CD14-positive monocyte (primary cell): Measurements from ENCODE around the gene RALGDS. TPM values are rescaled to one million over a fixed set of nuclear protein-coding genes. Genes with fewer than 3 reads are reported as not detected.

ENCODE experiments used
- DNase-seq, 3 donors: peaks; one replicate each; pipeline ENCODE4 v3.0.0-alpha.2; 2011 to 2022
- H2AFZ ChIP-seq: 2 replicates; pipeline ENCODE4 v1.6.0; 2012; ENCODE audit warnings: mild to moderate bottlenecking, low read depth, low read length, inconsistent platforms; ENCODE audit not compliant: insufficient read depth, poor library complexity, severe bottlenecking
- H3K27ac ChIP-seq, 2 donors: 1 replicate in 1 of 2; 2 replicates in 1 of 2; pipeline ENCODE4 v1.5.1; 2012 to 2013; ENCODE audit warnings: low read length in 2 of 2, control low read depth in 1 of 2, inconsistent platforms in 1 of 2, low read depth in 1 of 2, mild to moderate bottlenecking in 1 of 2
- H3K27me3 ChIP-seq, 2 donors: one replicate each; pipeline versions ENCODE4 v1.6.0 to v1.6.1; 2011 to 2013; ENCODE audit warnings: low read length in 2 of 2; ENCODE audit not compliant: control insufficient read depth in 2 of 2, insufficient read depth in 2 of 2
- H3K36me3 ChIP-seq, 2 donors: replicated peaks in 1 of 2; 1 replicate in 1 of 2; 2 replicates in 1 of 2; pipeline versions ENCODE4 v1.5.1 to v1.6.1; 2012 to 2013; ENCODE audit warnings: low read length in 2 of 2, control low read depth in 1 of 2, inconsistent platforms in 1 of 2, mild to moderate bottlenecking in 1 of 2; ENCODE audit not compliant: insufficient read depth in 2 of 2, control insufficient read depth in 1 of 2
- H3K4me1 ChIP-seq, 2 donors: 1 replicate in 1 of 2; 2 replicates in 1 of 2; pipeline versions ENCODE4 v1.5.1 to v1.6.1; 2012 to 2013; ENCODE audit warnings: low read length in 2 of 2, control low read depth in 1 of 2, inconsistent platforms in 1 of 2, mild to moderate bottlenecking in 1 of 2, moderate library complexity in 1 of 2; ENCODE audit not compliant: insufficient read depth in 2 of 2, control insufficient read depth in 1 of 2
- H3K4me2 ChIP-seq: replicated peaks from 2 replicates; pipeline ENCODE3; 2012; ENCODE audit warnings: low read length, moderate library complexity, mild to moderate bottlenecking; ENCODE audit not compliant: poor library complexity, severe bottlenecking; ENCODE audit errors: extremely low read depth
- H3K4me3 ChIP-seq, 3 experiments: fragments of 200-600 bp in 1 of 3; sonication (generic) in 1 of 3; replicated peaks in 1 of 3; 1 replicate in 2 of 3; 2 replicates in 1 of 3; pipeline ENCODE4 v1.5.1; 2011 to 2013; ENCODE audit warnings: low read length in 3 of 3, mild to moderate bottlenecking in 3 of 3, control low read depth in 2 of 3, low read depth in 2 of 3, inconsistent platforms in 1 of 3, moderate library complexity in 1 of 3
- H3K79me2 ChIP-seq: 2 replicates; pipeline ENCODE4 v1.6.0; 2012; ENCODE audit warnings: mild to moderate bottlenecking, control low read depth, inconsistent platforms, low read length, moderate library complexity; ENCODE audit not compliant: insufficient read depth
- H3K9ac ChIP-seq: 2 replicates; pipeline ENCODE4 v1.6.0; 2017; ENCODE audit warnings: low read length, mild to moderate bottlenecking; ENCODE audit not compliant: insufficient read depth, poor library complexity, severe bottlenecking
- H3K9me3 ChIP-seq, 2 donors: replicated peaks in 1 of 2; 1 replicate in 1 of 2; 2 replicates in 1 of 2; pipeline versions ENCODE4 v1.5.1 to v1.6.1; 2012 to 2013; ENCODE audit warnings: low read length in 2 of 2, control low read depth in 1 of 2; ENCODE audit not compliant: control insufficient read depth in 1 of 2, insufficient read depth in 1 of 2
- H4K20me1 ChIP-seq: 2 replicates; pipeline ENCODE4 v1.6.0; 2012; ENCODE audit warnings: mild to moderate bottlenecking, low read length, control low read depth, moderate library complexity; ENCODE audit not compliant: insufficient read depth
- H3K27ac Mint-ChIP-seq, 7 donors: one replicate each; pipeline ENCODE4 v1.8.0; 2020; ENCODE audit warnings: mild to moderate bottlenecking in 7 of 7, mixed read lengths in 7 of 7, moderate library complexity in 6 of 7, inconsistent platforms in 2 of 7
- H3K27me3 Mint-ChIP-seq, 3 donors: one replicate each; pipeline ENCODE4 v1.8.0; 2021 to 2022; ENCODE audit warnings: low read depth in 3 of 3, mild to moderate bottlenecking in 3 of 3, mixed read lengths in 3 of 3, moderate library complexity in 3 of 3, inconsistent platforms in 1 of 3
- H3K36me3 Mint-ChIP-seq, 2 donors: one replicate each; pipeline ENCODE4 v1.8.0; 2020; ENCODE audit warnings: mixed read lengths in 2 of 2, inconsistent platforms in 1 of 2, mild to moderate bottlenecking in 1 of 2
- H3K4me1 Mint-ChIP-seq: one replicate; pipeline ENCODE4 v1.8.0; 2020; ENCODE audit warnings: mild to moderate bottlenecking, mixed read lengths
- H3K4me3 Mint-ChIP-seq, 2 donors: one replicate each; pipeline ENCODE4 v1.8.0; 2020; ENCODE audit warnings: mild to moderate bottlenecking in 2 of 2, mixed read lengths in 2 of 2, moderate library complexity in 1 of 2
- H3K9me3 Mint-ChIP-seq, 7 donors: one replicate each; pipeline ENCODE4 v1.8.0; 2020 to 2022; ENCODE audit warnings: mixed read lengths in 7 of 7, mild to moderate bottlenecking in 6 of 7, moderate library complexity in 6 of 7, inconsistent platforms in 2 of 7
- WGBS: methylation state at CpG from one replicate; pipeline ENCODE4 v1.1.5; 2013; ENCODE audit warnings: missing lambda C conversion rate; ENCODE audit not compliant: insufficient coverage; 5-methylcytosine and 5-hydroxymethylcytosine counted together
- intact Hi-C, 2 donors: fragments of 100-400 bp; cut with micrococcal nuclease; formaldehyde crosslinking; loops; one replicate each; pipeline versions ENCODE4 v1.15.0 to v1.15.1; 2023
- polyA plus RNA-seq, 3 donors: library from polyadenylated mRNA; depleted of rRNA in 1 of 3; unstranded in 2 of 3; stranded (reverse) in 1 of 3; fragments of 300-500 nt in 2 of 3; fragments of >200 nt in 1 of 3; fragmentation: Illumina TruSeq in 2 of 3; gene quantifications; 1 replicate in 2 of 3; 2 replicates in 1 of 3; pipeline ENCODE4 v1.2.3, GENCODE V29; 2012 to 2021
- TF ChIP-seq, protein P1 (sequence below): fragments of 200-600 bp; IDR thresholded peaks from one replicate; pipeline ENCODE4 v1.8.0; 2022; ENCODE audit warnings: antibody characterized with exemption, mild to moderate bottlenecking

RALGDS gene
- polyA plus RNA-seq, 3 donors = 3.5 to 63.8 (median 4.2) TPM

DNA sequence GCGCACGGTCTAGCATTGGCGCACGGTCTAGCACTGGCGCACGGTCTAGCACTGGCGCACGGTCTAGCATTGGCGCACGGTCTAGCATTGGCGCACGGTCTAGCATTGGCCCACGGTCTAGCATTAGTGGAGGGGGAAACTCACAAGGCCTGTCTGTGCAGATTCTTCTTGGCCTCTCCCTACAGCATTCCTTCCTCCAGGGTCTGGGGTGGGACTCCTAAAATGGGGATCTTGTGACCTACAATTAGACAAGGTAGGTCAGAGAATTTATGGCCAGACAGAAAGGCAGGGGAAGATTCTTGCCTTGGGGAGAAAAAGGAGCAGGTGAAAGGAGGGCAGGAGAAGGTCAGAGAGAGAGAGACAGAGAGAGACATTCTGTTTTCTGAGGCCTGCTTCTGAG lies 48.1 kb upstream of the RALGDS start:
- no peak for DNase-seq
- peaks cover 0 to 6% of the 10 kb centered on the region in 2 donors for H3K27me3 ChIP-seq
- H3K36me3 Mint-ChIP-seq = no peaks in the 10 kb centered on the region
- TF ChIP-seq, protein P1, sequence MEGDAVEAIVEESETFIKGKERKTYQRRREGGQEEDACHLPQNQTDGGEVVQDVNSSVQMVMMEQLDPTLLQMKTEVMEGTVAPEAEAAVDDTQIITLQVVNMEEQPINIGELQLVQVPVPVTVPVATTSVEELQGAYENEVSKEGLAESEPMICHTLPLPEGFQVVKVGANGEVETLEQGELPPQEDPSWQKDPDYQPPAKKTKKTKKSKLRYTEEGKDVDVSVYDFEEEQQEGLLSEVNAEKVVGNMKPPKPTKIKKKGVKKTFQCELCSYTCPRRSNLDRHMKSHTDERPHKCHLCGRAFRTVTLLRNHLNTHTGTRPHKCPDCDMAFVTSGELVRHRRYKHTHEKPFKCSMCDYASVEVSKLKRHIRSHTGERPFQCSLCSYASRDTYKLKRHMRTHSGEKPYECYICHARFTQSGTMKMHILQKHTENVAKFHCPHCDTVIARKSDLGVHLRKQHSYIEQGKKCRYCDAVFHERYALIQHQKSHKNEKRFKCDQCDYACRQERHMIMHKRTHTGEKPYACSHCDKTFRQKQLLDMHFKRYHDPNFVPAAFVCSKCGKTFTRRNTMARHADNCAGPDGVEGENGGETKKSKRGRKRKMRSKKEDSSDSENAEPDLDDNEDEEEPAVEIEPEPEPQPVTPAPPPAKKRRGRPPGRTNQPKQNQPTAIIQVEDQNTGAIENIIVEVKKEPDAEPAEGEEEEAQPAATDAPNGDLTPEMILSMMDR = no peak
- H3K9me3 Mint-ChIP-seq = peaks cover 0 to 6% (median 0%) of the 10 kb centered on the region in 7 donors
- H3K36me3 ChIP-seq = no peaks in the 10 kb centered on the region
- no peak overlapping the region for H3K9ac ChIP-seq
- no peak overlapping the region for H3K4me2 ChIP-seq
- H2AFZ ChIP-seq = no peak overlapping the region
- peaks cover 3 to 4% of the 10 kb centered on the region in 2 donors for H3K4me1 ChIP-seq
- H4K20me1 ChIP-seq = no peaks in the 10 kb centered on the region
- WGBS = 98% methylated on average over 7 of the region's 13 CpGs
- no peak overlapping the region for H3K4me3 Mint-ChIP-seq
- no peak overlapping the region for H3K4me3 ChIP-seq
- no peak overlapping the region for H3K27ac ChIP-seq
- no peak overlapping the region for H3K27ac Mint-ChIP-seq
- no peaks in the 10 kb centered on the region for H3K9me3 ChIP-seq
- H3K27me3 Mint-ChIP-seq = peaks cover 4 to 24% (median 15%) of the 10 kb centered on the region in 3 donors
- peaks cover 3% of the 10 kb centered on the region for H3K4me1 Mint-ChIP-seq
- intact Hi-C loops = no loop called here
- no peaks in the 10 kb centered on the region for H3K79me2 ChIP-seq

DNA sequence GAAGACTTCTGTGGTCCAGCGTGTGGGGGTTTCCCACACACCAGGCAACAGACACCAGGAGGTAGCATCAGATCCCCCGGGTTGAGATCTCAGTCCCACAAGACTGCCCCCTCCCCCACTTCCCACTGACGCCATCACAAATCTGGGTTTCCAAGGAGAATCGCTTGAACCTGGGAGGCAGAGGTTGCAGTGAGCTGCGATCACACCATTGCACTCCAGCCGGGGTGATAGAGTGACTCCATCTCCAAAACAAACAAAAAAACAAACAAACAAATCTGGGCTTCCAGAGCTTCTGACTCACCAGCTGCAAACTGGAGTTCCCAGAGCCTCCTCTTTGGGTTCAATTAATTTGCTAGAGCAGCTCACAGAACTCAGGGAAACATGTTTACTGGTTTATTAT lies 47.4 kb upstream of the RALGDS start:
- Histone ChIP-seq H3K4me2 (no peak overlapping the region), H3K4me3 (no peak overlapping the region), H3K4me1 (peaks cover 6 to 8% of the 10 kb centered on the region in 2 donors), H3K27ac (no peak overlapping the region), H3K36me3 (no peaks in the 10 kb centered on the region), H2AFZ (no peak overlapping the region), H4K20me1 (no peaks in the 10 kb centered on the region), H3K9ac (no peak overlapping the region), H3K79me2 (peaks cover under 1% of the 10 kb centered on the region), H3K27me3 (peaks cover 0 to 6% of the 10 kb centered on the region in 2 donors), H3K9me3 (no peaks in the 10 kb centered on the region)
- 86% methylated on average over 3 of the region's 6 CpGs for WGBS
- H3K9me3 Mint-ChIP-seq = peaks cover 0 to 6% (median 0%) of the 10 kb centered on the region in 7 donors
- H3K4me1 Mint-ChIP-seq = peaks cover 5% of the 10 kb centered on the region
- H3K4me3 Mint-ChIP-seq = no peak overlapping the region
- TF ChIP-seq, protein P1 = no peak
- peak overlapping the region in 1 of 7 donors; percentile 7 for H3K27ac Mint-ChIP-seq
- DNase-seq = no peak
- intact Hi-C loops = no loop called here
- H3K36me3 Mint-ChIP-seq = no peaks in the 10 kb centered on the region
- peaks cover 4 to 25% (median 15%) of the 10 kb centered on the region in 3 donors for H3K27me3 Mint-ChIP-seq
